ENCODE data around the gene ANXA2. TPM values are rescaled to one million over a fixed set of nuclear protein-coding genes. Genes with fewer than 3 reads are reported as not detected.

ANXA2 gene
- total RNA-seq, 1 experiment from 2014 or later = 2,114 TPM

DNA sequence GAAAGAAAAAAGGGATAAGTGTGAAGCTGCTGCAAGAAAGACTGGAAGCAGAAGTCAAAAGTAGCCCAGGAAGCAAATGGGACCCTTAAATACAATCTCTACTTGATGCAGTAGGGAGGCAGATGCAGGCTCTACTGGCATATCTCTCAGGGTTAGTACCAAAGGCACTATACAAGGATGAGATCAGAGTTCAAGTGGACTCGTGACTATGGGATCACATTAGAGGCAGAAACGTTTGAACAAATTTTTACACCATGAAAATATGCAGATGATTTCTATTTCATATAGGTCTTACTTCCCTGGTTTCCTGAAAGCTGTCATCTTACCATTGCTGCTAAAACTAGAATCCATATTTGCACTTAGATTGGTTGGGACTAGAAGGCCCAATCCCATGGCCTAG is 27.7 kb upstream of the ANXA2 start:
- Histone ChIP-seq H3K79me2 (ENCODE audit: low read length) (no peaks in the 10 kb centered on the region), H4K20me1 (ENCODE audit: low read length) (no peaks in the 10 kb centered on the region), H3K9me3 (ENCODE audit: low read length) (no peaks in the 10 kb centered on the region), H3K4me2 (ENCODE audit: low read length) (no peak overlapping the region), H3K4me3 (ENCODE audit: low read length) (no peak overlapping the region), H2AFZ (ENCODE audit: low read length) (no peak overlapping the region), H3K9me2 (replicated peaks; ENCODE audit: low read length) (no peaks in the 10 kb centered on the region), H3K4me1 (ENCODE audit: insufficient read depth, low read length) (peaks cover 48% of the 10 kb centered on the region), H3K36me3 (ENCODE audit: low read depth, low read length) (peaks cover 8% of the 10 kb centered on the region; the same call in 1 of the 2 replicates), H3K27ac (ENCODE audit: low read length) (no peak overlapping the region), H3K27me3 (ENCODE audit: low read length) (no peaks in the 10 kb centered on the region), H3K9ac (ENCODE audit: low read length) (no peak overlapping the region), H3F3A (ENCODE audit: low read length, unreplicated experiment) (peaks cover 6% of the 10 kb centered on the region)
- intact Hi-C loops (cut with micrococcal nuclease) = no loop called here
- no TSS peak for BruUV-seq (replicated peaks)
- ChIA-PET POLR2A (ENCODE audit: unreplicated experiment) (no interaction called here), CTCF (no interaction called here)
- DNase-seq (no peak), ATAC-seq (no peak)
- TF ChIP-seq EZH2phosphoT487 (IDR thresholded peaks at IDR 0.05; ENCODE audit: borderline replicate concordance, low read length) (no peak), EZH2 (IDR thresholded peaks at IDR 0.05; ENCODE audit: low read length, unreplicated experiment) (no peak)
- TF ChIP-seq, protein P1, sequence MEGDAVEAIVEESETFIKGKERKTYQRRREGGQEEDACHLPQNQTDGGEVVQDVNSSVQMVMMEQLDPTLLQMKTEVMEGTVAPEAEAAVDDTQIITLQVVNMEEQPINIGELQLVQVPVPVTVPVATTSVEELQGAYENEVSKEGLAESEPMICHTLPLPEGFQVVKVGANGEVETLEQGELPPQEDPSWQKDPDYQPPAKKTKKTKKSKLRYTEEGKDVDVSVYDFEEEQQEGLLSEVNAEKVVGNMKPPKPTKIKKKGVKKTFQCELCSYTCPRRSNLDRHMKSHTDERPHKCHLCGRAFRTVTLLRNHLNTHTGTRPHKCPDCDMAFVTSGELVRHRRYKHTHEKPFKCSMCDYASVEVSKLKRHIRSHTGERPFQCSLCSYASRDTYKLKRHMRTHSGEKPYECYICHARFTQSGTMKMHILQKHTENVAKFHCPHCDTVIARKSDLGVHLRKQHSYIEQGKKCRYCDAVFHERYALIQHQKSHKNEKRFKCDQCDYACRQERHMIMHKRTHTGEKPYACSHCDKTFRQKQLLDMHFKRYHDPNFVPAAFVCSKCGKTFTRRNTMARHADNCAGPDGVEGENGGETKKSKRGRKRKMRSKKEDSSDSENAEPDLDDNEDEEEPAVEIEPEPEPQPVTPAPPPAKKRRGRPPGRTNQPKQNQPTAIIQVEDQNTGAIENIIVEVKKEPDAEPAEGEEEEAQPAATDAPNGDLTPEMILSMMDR (conservative IDR thresholded peaks at IDR 0.05; ENCODE audit: low read depth, low read length) = no peak

DNA sequence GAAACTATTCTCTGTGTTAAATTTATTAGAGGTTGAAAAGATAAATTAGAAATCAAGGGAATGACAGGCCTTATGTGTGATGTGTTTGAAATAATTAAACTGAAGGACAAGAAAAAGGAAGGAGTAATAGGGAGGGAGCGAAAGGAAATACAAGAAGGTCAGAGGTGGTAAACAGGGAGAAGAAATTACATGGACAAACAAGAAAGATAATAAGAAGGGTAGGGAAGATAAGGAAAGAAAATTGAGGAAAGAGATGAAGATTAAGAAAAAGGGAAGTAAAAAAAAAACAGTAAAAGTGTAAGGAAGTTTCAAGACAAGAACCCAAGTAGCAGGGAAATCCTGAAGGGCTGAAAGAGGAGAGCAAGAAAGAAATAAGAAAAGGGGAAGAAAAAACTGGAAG is 26.2 kb upstream of the ANXA2 start:
- Histone ChIP-seq H3K4me2 (ENCODE audit: low read length) (peak overlapping the region; percentile 58), H2AFZ (ENCODE audit: low read length) (no peak overlapping the region), H3K4me3 (ENCODE audit: low read length) (no peak overlapping the region), H3K27me3 (ENCODE audit: low read length) (no peaks in the 10 kb centered on the region), H3K36me3 (ENCODE audit: low read depth, low read length) (peaks cover 5% of the 10 kb centered on the region; the same call in 1 of the 2 replicates), H3K9me3 (ENCODE audit: low read length) (no peaks in the 10 kb centered on the region), H3K79me2 (ENCODE audit: low read length) (no peaks in the 10 kb centered on the region), H3K27ac (ENCODE audit: low read length) (peak overlapping the region; percentile 18; the same call in 1 of the 2 replicates), H3K9ac (ENCODE audit: low read length) (no peak overlapping the region), H3K9me2 (replicated peaks; ENCODE audit: low read length) (no peaks in the 10 kb centered on the region), H4K20me1 (ENCODE audit: low read length) (no peaks in the 10 kb centered on the region), H3K4me1 (ENCODE audit: insufficient read depth, low read length) (peaks cover 57% of the 10 kb centered on the region), H3F3A (ENCODE audit: low read length, unreplicated experiment) (peaks cover 6% of the 10 kb centered on the region)
- TF ChIP-seq EZH2phosphoT487 (IDR thresholded peaks at IDR 0.05; ENCODE audit: borderline replicate concordance, low read length) (no peak), EZH2 (IDR thresholded peaks at IDR 0.05; ENCODE audit: low read length, unreplicated experiment) (no peak)
- TF ChIP-seq, protein P1 (conservative IDR thresholded peaks at IDR 0.05; ENCODE audit: low read depth, low read length) = no peak
- ChIA-PET POLR2A (ENCODE audit: unreplicated experiment) (interaction anchor here (0.5 to 1.2 kb wide), 5 partner anchors 15 to 31 kb away, joined by 3 to 5 read pairs (median 4); partner anchors contain the start of gene ANXA2), CTCF (no interaction called here)
- intact Hi-C loops (cut with micrococcal nuclease) = no loop called here
- ATAC-seq = no peak
- no peak for DNase-seq
- no TSS peak for BruUV-seq (replicated peaks)

DNA sequence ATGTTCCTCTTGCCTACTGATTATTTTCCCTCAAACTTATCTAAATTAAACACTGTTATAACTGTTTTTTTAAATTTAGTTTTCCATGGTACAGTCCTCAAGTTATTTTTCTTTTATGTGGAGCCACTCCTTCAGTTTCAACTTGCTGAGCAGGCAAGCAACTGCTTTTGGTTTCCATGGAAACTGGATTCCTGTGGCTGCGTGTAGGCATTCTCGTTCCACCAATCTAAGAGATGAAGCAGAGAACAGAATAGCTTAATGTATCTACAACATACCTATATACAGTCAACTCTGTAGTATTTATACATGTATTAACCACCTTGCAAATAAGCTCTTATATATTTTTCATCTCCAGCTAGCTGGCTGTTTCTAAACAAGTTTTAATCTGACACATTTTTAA is 25.8 kb upstream of the ANXA2 start:
- Histone ChIP-seq H2AFZ (ENCODE audit: low read length) (no peak overlapping the region), H3K27me3 (ENCODE audit: low read length) (no peaks in the 10 kb centered on the region), H3K4me2 (ENCODE audit: low read length) (peak overlapping the region; percentile 58), H3F3A (ENCODE audit: low read length, unreplicated experiment) (peaks cover 6% of the 10 kb centered on the region), H3K9me2 (replicated peaks; ENCODE audit: low read length) (no peaks in the 10 kb centered on the region), H3K27ac (ENCODE audit: low read length) (peak overlapping the region; percentile 18; the same call in 1 of the 2 replicates), H3K4me3 (ENCODE audit: low read length) (no peak overlapping the region), H3K4me1 (ENCODE audit: insufficient read depth, low read length) (peaks cover 57% of the 10 kb centered on the region), H3K79me2 (ENCODE audit: low read length) (no peaks in the 10 kb centered on the region), H4K20me1 (ENCODE audit: low read length) (no peaks in the 10 kb centered on the region), H3K36me3 (ENCODE audit: low read depth, low read length) (peaks cover 4% of the 10 kb centered on the region; the same call in 1 of the 2 replicates), H3K9ac (ENCODE audit: low read length) (no peak overlapping the region), H3K9me3 (ENCODE audit: low read length) (no peaks in the 10 kb centered on the region)
- POLR2A ChIA-PET (ENCODE audit: unreplicated experiment) = interaction anchor here (0.5 to 1.2 kb wide), 5 partner anchors 15 to 31 kb away, joined by 3 to 5 read pairs (median 4); partner anchors contain the start of gene ANXA2
- peak; percentile 88 for DNase-seq
- peak; percentile 60 for ATAC-seq
- TF ChIP-seq EZH2phosphoT487 (IDR thresholded peaks at IDR 0.05; ENCODE audit: borderline replicate concordance, low read length) (no peak), EZH2 (IDR thresholded peaks at IDR 0.05; ENCODE audit: low read length, unreplicated experiment) (no peak)
- TF ChIP-seq, protein P1 (conservative IDR thresholded peaks at IDR 0.05; ENCODE audit: low read depth, low read length) = no peak
- no TSS peak for BruUV-seq (replicated peaks)
- CTCF ChIA-PET = no interaction called here
- intact Hi-C loops (cut with micrococcal nuclease) = no loop called here
